IPS-NIHi7 (cell line): ENCODE data around the gene ZNF292.
"Not testable (repeated sequence)": the region's sequence is repeated elsewhere in the genome, so short reads cannot be mapped to it uniquely, and the experiment has no call there.

Experiments
- DNase-seq: peaks from one replicate; pipeline ENCODE4 v3.0.0; 2012; ENCODE audit warnings: mixed read lengths; ENCODE audit errors: extremely low spot score

The ZNF292 gene

GRCh38 chr6:87212596-87212995 is 57.2 kb downstream of the ZNF292 start:
- no peak for DNase-seq

GRCh38 chr6:87213364-87213763 is 58.0 kb downstream of the ZNF292 start:
- DNase-seq, result no peak

GRCh38 chr6:87214831-87215230 is 59.5 kb downstream of the ZNF292 start:
- DNase-seq, result no peak

GRCh38 chr6:87220997-87221396 is 65.6 kb downstream of the ZNF292 start:
- no peak for DNase-seq

- DNase-seq, result no peak
These were observed 67.3 kb downstream of the ZNF292 start for GRCh38 chr6:87222676-87223075.

GRCh38 chr6:87224971-87225370 is 69.6 kb downstream of the ZNF292 start:
- DNase-seq, result no peak

- no peak for DNase-seq
These were observed 70.1 kb downstream of the ZNF292 start for GRCh38 chr6:87225511-87225910.

- no peak for DNase-seq
These were observed 70.6 kb downstream of the ZNF292 start for GRCh38 chr6:87225937-87226336.

- DNase-seq, result no peak
These were observed 75.4 kb downstream of the ZNF292 start for GRCh38 chr6:87230801-87231200.

GRCh38 chr6:87237804-87238203 is 82.4 kb downstream of the ZNF292 start:
- no peak for DNase-seq

- not testable (repeated sequence) for DNase-seq
These were observed 83.8 kb downstream of the ZNF292 start for GRCh38 chr6:87239098-87239635.

- no peak for DNase-seq
These were observed 85.9 kb downstream of the ZNF292 start for GRCh38 chr6:87241304-87241703.

- no peak for DNase-seq
These were observed 86.9 kb downstream of the ZNF292 start for GRCh38 chr6:87242311-87242710.

GRCh38 chr6:87243812-87244211 is 88.4 kb downstream of the ZNF292 start:
- DNase-seq, result no peak

- no peak for DNase-seq
These were observed 89.0 kb downstream of the ZNF292 start for GRCh38 chr6:87244380-87244779.

GRCh38 chr6:87250019-87250418 is 94.7 kb downstream of the ZNF292 start:
- no peak for DNase-seq

GRCh38 chr6:87251225-87251624 is 95.9 kb downstream of the ZNF292 start:
- no peak for DNase-seq

GRCh38 chr6:87251725-87252124 is 96.4 kb downstream of the ZNF292 start:
- no peak for DNase-seq

- DNase-seq, result no peak
These were observed 101.7 kb downstream of the ZNF292 start for GRCh38 chr6:87257046-87257445.

GRCh38 chr6:87257565-87257964 is 102.2 kb downstream of the ZNF292 start:
- no peak for DNase-seq

- no peak for DNase-seq
These were observed 102.6 kb downstream of the ZNF292 start for GRCh38 chr6:87257975-87258374.

GRCh38 chr6:87259791-87260190 is 104.4 kb downstream of the ZNF292 start:
- DNase-seq, result no peak

- no peak for DNase-seq
These were observed 106.2 kb downstream of the ZNF292 start for GRCh38 chr6:87261534-87261933.

- DNase-seq, result no peak
These were observed 109.1 kb downstream of the ZNF292 start for GRCh38 chr6:87264481-87264880.
